Nephron (organoid): ENCODE results near the gene RGL4.
"Not testable (repeated sequence)": the region's sequence is repeated elsewhere in the genome, so short reads cannot be mapped to it uniquely, and the experiment has no call there.

ENCODE experiments used
- H3K27ac Mint-ChIP-seq, 3 experiments: 2 replicates each; pipeline ENCODE4 v1.8.0; 2020; ENCODE audit warnings: mixed read lengths in 3 of 3, mild to moderate bottlenecking in 2 of 3, moderate library complexity in 1 of 3
- H3K27me3 Mint-ChIP-seq: 2 replicates; pipeline ENCODE4 v1.8.0; 2021; ENCODE audit warnings: low read depth, mild to moderate bottlenecking, moderate library complexity, mixed read lengths
- H3K36me3 Mint-ChIP-seq: 2 replicates; pipeline ENCODE4 v1.8.0; 2020; ENCODE audit warnings: low read depth, mixed read lengths
- H3K4me1 Mint-ChIP-seq: 2 replicates; pipeline ENCODE4 v1.8.0; 2020; ENCODE audit warnings: mixed read lengths
- H3K4me3 Mint-ChIP-seq, 3 experiments: 2 replicates each; pipeline ENCODE4 v1.8.0; 2020; ENCODE audit warnings: mild to moderate bottlenecking in 3 of 3, mixed read lengths in 3 of 3, moderate library complexity in 2 of 3
- H3K9me3 Mint-ChIP-seq: 2 replicates; pipeline ENCODE4 v1.8.0; 2020; ENCODE audit warnings: mixed read lengths
- CTCF ChIP-seq, 3 experiments: fragments of 200-600 bp; sonication (generic); IDR thresholded peaks; one replicate each; pipeline ENCODE4 v1.5.0; 2021; ENCODE audit warnings: antibody characterized with exemption in 3 of 3; ENCODE audit not compliant: unreplicated experiment in 3 of 3

The RGL4 gene

GRCh38 chr22:23673826-23674690 lies 16.8 kb upstream of the RGL4 start:
- Mint-ChIP-seq H3K27me3 (no peaks in the 10 kb centered on the region), H3K36me3 (peaks cover 4% of the 10 kb centered on the region), H3K9me3 (no peaks in the 10 kb centered on the region), H3K27ac (peak overlapping the region in 1 of 3 experiments; percentile 67), H3K4me3 (no peak overlapping the region), H3K4me1 (peaks cover 10% of the 10 kb centered on the region)
- no peak for TF ChIP-seq CTCF (IDR thresholded peaks at IDR 0.05; ENCODE audit: unreplicated experiment in 3 of 3)

GRCh38 chr22:23674886-23675501 lies 15.8 kb upstream of the RGL4 start:
- H3K36me3 Mint-ChIP-seq, H3K4me1 Mint-ChIP-seq, H3K4me3 Mint-ChIP-seq, H3K9me3 Mint-ChIP-seq, H3K27me3 Mint-ChIP-seq: not testable (repeated sequence)
- peak overlapping the region in 1 of 3 experiments; percentile 68 for H3K27ac Mint-ChIP-seq

- Mint-ChIP-seq H3K27ac (peak overlapping the region in 1 of 3 experiments; percentile 68), H3K4me1 (peaks cover 10% of the 10 kb centered on the region), H3K9me3 (no peaks in the 10 kb centered on the region), H3K4me3 (no peak overlapping the region), H3K36me3 (peaks cover 6% of the 10 kb centered on the region), H3K27me3 (no peaks in the 10 kb centered on the region)
- no peak for TF ChIP-seq CTCF (IDR thresholded peaks at IDR 0.05; ENCODE audit: unreplicated experiment in 3 of 3)
These were observed 15.1 kb upstream of the RGL4 start for GRCh38 chr22:23675502-23676415.

DNA sequence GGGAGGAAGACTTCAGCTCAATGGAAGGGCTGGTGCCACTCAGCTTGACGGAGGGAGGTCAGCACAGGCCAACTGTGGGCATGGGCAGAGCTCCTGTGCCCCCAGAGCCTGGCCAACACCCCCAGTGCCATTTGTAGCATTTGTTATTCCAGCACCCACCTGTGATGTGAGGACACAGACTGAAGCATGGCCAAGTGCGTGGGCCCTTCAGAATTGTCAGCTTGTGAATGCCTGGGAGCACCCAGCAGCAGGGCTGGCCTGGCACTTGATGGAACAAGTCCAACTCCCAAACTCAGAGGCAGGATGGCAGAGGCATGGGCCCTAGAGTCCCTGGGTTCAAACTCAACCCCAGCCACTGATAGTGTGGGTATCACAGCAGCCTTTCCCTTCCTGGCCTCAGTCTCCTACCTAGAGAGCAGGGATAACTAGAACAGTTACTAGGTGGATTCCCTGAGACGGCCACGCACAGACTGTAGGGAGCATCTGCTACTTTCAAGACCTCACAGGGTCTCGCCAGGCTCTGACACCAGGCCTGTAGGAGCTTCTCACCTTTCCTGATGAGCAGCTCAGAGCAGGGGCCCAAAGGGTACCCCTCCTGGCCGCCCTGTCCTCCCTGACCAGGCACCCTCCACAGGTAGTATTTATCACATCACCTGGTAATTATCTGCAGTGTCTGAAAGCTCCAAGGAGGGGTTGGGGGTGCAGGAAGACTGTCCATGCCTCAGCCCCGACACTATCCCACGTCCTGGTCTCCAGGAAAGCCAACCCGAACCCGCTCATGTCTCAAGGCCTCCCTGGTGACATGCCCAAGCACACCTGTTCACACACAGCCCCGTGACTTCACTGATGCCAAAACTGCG lies 13.7 kb upstream of the RGL4 start:
- H3K27ac Mint-ChIP-seq: peak overlapping the region in 2 of 3 experiments; percentile 56 to 79
- H3K4me1 Mint-ChIP-seq: peaks cover 11% of the 10 kb centered on the region
- H3K27me3 Mint-ChIP-seq, H3K9me3 Mint-ChIP-seq, H3K4me3 Mint-ChIP-seq: not testable (repeated sequence)
- peaks cover 13% of the 10 kb centered on the region for H3K36me3 Mint-ChIP-seq

GRCh38 chr22:23677701-23677995 lies 13.2 kb upstream of the RGL4 start:
- no peaks in the 10 kb centered on the region for H3K9me3 Mint-ChIP-seq
- peak overlapping the region in 2 of 3 experiments; percentile 56 to 79 for H3K27ac Mint-ChIP-seq
- no peak overlapping the region for H3K4me3 Mint-ChIP-seq
- no peak for TF ChIP-seq CTCF (IDR thresholded peaks at IDR 0.05; ENCODE audit: unreplicated experiment in 3 of 3)
- H3K36me3 Mint-ChIP-seq: peaks cover 19% of the 10 kb centered on the region
- no peaks in the 10 kb centered on the region for H3K27me3 Mint-ChIP-seq
- peaks cover 14% of the 10 kb centered on the region for H3K4me1 Mint-ChIP-seq

DNA sequence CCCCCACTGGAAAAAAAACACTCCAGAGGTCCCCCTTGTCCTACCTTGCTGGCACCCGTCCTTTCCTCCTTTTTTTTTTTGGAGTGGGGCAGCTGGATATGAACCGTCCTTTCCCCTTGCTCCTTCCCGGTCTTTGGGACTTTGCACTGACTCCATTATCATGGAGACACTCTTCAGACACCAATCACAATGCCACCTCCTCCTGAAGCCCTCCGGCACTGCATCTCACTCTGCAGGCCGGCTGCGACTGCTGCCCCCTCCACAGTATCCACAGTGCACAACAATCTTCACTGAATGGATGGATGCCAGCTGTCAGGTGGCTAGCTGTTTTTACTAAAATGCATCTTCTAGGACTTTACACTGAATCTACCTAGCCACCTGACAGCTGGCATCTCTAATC lies 12.7 kb upstream of the RGL4 start:
- peaks cover 14% of the 10 kb centered on the region for H3K4me1 Mint-ChIP-seq
- TF ChIP-seq CTCF (IDR thresholded peaks at IDR 0.05; ENCODE audit: unreplicated experiment in 3 of 3): no peak
- H3K9me3 Mint-ChIP-seq: no peaks in the 10 kb centered on the region
- peaks cover 24% of the 10 kb centered on the region for H3K36me3 Mint-ChIP-seq
- H3K4me3 Mint-ChIP-seq: no peak overlapping the region
- no peaks in the 10 kb centered on the region for H3K27me3 Mint-ChIP-seq
- peak overlapping the region in 1 of 3 experiments; percentile 79 for H3K27ac Mint-ChIP-seq
